ENCODE measurements around the gene ACTL6B.
A peak's percentile ranks its signal among the peaks of the same experiment; 100 is the strongest.

The ACTL6B gene

DNA sequence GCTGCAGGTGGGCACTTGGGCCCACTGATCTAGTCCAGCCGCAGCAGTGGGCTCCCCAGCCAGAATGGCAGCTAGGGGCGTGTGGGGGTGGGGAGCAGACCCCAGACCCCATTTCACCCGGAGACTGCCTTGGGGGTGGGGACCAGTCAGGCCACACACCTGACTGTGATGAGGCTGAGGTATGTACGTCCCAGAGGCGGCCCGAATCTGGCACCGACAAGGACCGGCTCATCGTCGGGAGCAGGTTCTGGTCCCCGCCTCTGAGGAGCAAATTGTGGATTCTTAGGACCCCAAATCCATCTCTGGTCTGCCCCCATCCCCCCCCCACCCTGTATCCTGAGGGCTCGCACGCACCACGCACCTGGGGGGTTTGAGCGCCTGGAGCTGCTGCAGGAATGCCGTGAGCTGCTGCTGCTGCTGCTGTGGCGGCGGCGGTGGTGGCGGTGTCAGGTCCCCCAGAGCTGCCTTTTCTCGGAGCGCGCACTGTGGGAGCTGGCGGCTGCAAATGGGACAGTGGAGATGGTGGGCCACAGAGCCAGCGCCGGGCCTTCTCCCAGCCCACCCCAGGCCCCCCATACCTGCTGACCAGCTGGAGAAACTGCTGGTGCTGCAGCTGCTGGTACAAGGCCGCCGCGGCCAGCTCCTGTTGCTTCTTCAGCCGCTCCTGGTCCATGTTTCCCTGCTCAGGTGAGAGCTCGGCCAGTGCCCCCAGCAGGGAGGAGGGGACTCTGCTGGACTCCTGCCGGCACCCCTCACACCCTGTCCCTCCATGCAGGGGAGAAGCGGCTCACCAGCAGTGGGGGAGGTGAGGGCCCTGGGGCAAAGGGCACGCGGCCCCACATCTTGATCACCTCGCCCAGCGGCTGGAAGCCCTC is 27.6 kb upstream of the ACTL6B start:
- no peak for DNase-seq (ENCODE audit: low read depth in 2 of 2)

DNA sequence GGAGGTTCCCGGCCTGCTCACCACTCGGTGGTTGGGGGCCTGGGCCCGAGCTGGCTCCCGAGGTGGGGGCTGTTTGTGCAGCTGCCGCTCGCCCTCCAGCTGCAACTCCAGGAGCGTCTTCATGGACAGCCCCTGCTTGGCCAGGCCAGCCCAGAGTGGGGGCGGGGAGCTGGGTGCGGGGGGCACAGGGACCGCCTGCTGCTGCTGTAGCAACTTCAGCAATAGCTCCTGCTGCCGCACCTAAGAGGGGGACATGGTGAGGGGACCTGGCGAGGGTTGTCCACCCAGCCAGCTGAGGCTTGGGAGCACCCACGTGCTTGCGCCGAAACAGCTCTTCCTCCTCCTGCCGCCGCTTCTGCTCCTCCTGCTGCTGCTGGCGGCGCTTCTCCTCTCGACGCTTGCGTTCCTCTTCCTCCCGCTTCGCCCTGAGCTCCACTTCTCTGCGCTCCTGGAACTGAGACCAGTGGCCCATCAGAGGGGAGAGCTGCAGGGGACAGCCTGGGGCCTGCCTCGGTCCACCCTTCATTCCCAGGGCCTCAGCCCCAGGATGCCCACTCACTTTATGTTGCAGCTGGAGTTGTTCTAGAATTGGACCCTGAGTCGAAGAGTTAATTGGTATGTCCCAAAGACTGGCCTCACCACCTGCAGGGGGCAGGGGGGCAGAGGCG is 26.9 kb upstream of the ACTL6B start:
- no peak for DNase-seq (ENCODE audit: low read depth in 2 of 2)

DNA sequence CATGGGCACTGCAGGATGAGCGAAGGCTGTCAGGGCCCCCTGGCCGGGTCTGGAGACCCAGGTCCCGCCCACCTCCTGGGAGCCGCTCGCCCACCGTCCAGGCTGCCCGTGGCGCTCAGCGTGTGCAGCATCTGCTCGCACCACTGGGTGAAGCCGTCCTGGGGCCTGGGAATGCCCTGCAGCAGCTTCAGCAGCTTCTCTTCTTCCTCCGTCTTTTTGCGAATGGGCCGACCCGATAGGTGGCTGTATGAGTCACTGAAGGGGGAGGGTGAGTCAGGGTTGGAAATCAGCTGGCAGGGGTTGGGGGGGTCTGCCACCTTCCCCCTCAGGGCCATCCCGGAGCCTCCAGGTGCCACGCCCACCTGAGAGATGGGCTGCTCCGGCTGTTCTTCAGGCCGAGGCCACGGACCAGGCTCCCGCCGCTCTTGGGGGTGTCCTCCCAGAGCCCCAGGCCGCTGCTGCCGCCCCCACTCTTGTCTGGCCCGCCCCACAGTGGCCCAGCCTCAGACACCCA is 26.0 kb upstream of the ACTL6B start:
- DNase-seq (ENCODE audit: low read depth in 2 of 2), result no peak

DNA sequence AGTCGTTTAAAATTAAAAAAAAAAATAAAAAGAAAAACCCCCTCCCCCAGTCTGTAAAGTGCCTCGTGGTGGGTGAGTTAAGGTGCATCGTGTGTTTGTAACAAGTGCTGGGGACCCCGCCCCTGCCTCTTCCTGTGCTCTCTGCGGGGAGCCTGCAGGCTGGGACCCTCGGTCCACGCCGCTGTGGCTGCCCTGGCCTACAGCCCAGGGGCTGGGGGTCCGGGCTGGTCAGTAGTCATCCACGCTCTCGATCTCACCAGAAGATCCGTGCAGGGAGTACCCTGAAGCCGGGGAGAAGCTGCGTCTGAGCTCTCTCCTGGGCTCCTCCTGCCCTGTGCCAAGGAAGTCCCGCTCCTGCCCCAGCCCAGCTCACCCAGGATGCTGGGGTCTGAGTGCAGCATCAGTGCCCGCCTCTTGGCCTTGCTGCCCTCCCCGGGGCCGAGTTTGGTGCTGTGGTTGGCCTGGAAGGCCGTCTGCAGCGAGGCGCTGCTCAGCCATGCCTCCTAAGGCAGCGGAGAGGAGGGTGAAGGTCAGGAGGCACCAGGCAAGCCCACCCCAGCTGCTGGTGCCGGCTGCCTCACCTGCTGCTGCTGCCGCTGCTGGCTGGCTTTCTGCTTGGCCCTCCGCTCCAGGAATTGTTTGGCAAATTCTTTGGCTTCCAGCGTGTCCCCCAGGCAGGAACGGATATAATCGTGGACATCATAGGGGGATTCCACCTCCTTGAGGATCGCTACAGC is 25.4 kb upstream of the ACTL6B start:
- DNase-seq (ENCODE audit: low read depth in 2 of 2), result no peak

DNA sequence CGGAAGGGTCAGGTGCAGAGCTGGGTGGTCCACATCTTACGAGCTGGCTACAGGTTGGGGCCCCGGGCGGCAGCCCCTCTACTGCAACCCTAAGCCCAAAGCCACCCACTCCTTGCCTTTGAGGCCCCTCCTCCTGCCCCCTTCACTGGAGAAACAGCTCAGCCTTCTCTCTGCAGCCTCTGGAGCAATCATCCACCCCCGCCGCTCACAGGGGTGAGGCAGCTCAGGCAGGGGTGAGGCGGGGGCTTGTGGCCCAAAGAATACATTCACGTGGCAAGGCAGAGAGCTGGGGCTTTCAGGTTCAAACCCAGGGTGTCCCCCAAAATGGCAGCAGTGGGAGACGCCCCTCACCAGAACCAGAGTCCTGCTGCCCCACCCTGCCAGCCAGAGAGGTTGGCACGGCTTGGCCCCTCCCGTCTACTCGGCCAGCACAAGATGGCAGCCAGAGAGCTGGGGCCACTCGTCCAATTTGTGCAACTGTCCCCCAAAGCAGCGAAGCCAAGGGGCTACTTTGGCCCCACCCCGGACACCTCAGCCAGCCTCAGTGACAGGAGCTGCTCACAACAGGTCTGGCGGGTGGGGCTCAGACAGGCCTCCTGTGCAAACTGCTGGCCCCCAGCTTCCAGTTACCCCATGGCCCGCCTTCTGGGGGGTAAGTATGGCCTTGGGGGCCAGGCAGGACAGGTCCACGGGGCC is 24.5 kb upstream of the ACTL6B start:
- no peak for DNase-seq (ENCODE audit: low read depth in 2 of 2)

DNA sequence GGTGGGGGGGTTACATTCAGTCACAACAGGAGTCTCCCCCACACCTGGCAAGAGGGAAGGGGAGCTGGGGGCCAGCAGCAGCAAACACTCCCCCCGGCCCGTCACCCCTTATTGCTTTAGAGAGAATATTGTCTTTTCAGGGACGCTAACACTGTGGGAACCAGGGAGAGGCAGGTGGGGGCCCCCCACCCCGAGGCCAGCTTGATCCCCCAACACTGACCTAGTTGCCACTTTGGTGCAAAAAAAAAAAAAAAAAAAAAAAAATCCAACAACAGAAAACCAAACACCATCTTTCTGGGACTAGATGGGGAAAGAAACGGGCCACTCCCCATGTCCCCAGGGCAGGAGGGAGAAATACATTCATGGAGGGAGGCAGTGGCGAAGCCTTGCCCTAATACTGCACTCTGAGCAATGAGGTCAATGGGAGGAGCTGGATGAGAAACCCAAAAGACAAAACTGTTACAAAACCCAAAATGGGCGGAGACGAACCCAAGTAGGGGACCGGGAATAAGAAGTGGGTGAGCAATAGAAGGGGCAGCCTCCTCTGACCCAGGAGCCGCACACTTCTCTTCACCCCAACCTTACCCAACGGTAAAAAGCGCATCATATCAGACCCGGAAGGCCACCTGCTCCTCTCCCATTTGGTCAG is 23.8 kb upstream of the ACTL6B start:
- DNase-seq (ENCODE audit: low read depth in 2 of 2), result no peak

DNA sequence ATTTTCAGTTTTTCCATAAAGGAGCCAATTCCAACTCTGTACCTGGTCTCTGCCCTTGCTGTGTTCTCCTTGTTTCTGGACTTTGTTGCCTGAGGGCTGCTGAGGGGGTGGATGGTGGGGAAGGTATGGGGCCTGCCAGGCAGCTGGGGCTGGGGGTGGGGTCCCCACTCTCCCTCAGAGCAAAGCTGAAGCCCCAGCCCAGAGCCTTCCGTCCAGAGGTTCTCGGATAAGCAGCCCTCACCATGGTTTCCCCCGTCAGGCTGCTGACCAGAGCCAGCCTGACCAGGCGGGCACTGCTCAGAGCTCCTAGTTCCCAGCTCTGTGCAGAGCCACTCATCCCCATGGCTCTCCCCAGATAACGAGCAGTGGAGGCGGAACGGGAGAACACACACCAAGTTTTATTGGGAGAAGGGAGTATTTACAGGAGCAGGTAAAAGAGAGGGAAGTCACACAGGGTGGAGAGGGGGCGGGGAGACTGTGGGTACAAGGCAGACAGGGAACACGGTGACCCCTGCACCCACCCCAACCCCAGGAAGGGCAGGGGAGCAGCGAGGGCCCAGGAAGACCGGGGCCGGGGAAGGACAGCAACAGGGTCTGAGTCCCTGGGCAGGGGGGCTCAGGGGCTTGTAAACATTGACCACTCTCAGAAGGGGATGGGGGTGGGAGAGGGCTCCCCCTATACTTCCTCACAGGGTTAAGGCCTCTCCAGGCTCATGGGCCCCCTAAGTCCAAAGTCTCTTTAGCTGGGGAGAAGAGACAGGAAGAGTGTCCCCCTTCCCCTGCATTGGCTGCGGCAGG is 23.1 kb upstream of the ACTL6B start:
- DNase-seq (ENCODE audit: low read depth in 2 of 2), result no peak

DNA sequence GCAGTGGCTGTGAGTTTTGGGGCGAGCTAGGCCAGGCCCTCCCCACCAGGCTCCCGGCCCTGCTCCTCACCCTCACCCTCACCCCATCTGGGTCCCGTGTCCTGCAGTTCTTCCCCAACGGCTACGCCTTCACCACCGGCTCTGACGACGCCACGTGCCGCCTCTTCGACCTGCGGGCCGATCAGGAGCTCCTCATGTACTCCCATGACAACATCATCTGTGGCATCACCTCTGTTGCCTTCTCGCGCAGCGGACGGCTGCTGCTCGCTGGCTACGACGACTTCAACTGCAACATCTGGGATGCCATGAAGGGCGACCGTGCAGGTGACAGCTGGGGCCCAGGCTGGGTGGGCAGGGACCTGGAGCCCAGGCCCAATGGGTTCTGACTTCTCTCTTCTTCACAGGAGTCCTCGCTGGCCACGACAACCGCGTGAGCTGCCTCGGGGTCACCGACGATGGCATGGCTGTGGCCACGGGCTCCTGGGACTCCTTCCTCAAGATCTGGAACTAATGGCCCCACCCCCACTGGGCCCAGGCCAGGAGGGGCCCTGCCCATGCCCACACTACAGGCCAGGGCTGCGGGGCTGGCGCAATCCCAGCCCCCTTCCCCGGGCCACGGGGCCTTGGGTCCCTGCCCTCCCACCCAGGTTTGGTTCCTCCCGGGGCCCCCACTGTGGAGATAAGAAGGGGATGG is 22.2 kb upstream of the ACTL6B start:
- no peak for DNase-seq (ENCODE audit: low read depth in 2 of 2)

DNA sequence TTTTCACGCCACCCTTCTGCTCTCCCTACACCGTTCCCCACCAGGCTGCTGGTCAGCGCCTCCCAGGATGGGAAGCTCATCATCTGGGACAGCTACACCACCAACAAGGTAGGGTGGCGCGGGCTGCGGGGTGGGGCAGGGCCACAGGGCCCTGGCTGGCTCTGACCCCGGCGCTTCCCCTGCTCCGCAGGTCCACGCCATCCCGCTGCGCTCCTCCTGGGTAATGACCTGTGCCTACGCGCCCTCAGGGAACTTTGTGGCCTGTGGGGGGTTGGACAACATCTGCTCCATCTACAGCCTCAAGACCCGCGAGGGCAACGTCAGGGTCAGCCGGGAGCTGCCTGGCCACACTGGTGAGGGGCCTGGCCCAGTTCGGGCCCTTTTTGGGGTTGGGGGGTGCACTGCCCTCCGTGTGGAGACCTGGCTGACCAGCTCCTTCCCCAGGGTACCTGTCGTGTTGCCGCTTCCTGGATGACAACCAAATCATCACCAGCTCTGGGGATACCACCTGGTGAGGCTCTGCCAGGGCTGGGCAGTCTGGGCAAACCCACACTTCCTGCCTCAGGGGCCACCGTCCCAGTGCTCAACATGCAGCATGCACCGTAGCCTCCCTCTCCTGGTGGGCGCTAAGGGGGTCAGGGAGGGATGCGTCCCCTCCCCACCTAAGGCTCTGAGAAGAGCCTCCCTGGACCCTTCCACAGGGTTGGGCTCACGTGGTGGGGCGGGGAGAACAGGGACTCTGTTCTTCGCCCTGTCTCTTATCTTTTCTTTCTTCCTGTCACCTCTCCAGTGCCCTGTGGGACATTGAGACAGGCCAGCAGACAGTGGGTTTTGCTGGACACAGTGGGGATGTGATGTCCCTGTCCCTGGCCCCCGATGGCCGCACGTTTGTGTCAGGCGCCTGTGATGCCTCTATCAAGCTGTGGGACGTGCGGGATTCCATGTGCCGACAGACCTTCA is 21.3 kb upstream of the ACTL6B start:
- no peak for DNase-seq (ENCODE audit: low read depth in 2 of 2)

DNA sequence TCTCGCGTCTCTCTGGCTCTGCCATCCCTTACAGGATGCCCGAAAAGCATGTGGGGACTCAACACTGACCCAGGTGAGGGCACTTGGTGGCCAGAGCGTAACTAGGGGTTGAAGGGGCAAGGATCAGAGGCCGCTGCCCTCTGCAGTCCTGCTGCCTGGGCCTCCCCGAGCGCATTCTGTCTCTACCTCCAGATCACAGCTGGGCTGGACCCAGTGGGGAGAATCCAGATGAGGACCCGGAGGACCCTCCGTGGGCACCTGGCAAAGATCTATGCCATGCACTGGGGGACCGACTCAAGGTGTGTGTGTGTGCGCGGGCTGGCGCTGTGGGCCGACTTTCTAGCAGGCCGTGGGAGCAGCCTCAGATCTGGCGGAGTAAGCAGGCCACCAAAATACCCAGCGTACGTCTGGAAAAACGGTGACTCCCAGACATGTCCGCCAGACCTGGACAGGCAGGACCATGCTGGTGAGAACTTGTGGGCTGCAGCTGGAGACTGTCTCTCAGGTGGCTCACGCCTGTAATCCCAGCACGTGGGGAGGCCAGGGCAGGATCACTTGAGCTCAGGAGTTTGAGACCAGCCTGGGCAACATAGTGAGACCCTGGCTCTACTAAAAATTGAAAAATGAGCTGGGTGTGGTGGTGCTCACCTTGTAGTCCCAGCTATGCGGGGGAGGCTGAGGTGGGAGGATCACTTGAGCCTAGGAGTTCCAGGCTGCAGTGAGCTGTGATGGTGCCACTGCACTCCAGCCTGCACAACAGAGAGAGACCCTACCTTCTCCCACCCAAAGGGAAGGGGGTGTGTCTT is 20.5 kb upstream of the ACTL6B start:
- no peak for DNase-seq (ENCODE audit: low read depth in 2 of 2)

DNA sequence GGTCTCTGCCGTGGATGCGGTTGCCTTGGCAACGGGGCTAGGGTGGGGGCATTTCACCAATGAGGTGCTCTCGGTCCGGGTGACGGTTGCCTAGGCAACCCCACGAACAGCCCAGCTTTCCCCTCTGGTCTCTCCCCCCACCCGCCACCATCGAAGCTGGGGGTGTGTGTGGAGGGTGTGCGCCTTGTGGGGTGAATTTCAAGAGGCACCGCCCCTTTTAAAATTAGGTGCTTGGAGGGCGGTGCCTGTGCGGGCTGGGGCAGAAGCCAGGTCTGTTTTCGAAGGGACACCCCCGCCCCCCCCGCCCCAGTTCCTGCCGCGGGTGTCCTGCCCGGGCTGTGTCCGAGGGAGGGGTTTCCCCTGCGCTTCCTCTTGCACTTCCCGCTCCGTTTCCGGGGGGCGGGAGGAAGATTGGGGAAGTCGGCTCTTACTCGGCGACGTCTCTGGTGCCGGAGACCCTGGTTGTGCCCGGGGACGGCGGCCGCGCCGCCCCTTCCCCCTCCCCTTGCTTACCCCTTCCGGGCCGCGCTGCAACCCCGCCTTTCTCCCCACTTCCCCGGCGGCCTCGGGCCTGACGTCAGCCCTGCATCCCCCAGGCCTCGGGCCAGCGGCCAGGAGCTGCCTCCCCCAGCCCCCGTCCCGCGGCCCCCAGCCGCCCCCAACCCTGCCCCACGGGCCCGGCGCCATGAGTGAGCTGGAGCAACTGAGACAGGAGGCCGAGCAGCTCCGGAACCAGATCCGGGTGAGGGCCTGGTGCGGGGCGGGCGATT is 19.5 kb upstream of the ACTL6B start:
- DNase-seq (ENCODE audit: low read depth in 2 of 2), result peak; percentile 54 to 70

DNA sequence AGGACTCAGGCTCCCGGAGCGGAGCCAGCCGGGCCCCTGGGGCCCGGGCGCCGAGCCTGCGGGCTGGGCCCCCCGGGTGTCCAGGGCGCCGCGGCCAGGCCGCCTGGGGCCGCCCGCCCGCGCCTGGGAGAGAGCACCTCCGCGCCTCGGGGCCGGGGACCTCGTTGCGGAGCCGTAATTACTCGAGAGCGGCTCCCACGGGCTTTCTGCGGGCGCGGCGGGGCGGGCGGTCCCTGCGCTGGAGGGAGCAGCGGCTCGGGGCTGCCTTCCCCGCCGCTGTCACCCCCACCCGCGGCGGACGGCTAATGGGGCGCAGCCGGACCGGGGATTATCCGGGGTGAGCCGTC is 18.8 kb upstream of the ACTL6B start:
- no peak for DNase-seq (ENCODE audit: low read depth in 2 of 2)

DNA sequence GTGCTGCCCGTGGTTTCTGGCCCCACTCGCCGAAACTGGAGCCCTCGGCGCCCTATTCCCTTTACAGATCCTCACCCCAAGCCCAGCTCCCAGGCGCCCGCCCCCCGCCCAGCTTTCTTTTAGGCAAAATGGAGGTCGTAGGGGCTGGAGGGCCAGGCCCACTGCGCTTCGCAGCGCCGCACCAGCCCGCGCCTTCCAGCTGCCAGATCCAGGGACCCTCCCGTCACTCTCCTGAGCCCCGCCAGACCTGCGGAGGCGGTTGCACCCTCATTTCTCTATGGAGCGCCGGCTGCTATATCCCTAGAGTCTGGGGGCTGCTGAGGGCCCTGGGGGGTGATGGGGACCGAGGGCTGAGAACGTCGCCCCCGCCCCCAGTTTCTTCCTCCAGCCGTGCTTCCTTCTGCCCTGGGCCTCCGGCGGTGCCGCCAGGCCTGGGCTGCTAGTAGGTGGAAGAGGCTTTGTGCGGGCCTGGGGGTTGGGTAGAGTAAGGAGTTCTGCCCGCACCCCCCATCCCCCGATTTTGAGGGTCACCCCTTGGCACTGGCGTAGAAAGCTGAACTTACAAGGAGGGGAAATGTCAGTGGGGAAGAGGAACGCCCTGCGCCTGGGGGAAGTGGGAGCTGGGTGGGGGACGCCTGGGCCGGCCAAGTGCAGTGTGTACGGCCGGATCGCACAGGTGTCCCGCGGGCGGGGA is 18.3 kb upstream of the ACTL6B start:
- DNase-seq (ENCODE audit: low read depth in 2 of 2), result no peak

DNA sequence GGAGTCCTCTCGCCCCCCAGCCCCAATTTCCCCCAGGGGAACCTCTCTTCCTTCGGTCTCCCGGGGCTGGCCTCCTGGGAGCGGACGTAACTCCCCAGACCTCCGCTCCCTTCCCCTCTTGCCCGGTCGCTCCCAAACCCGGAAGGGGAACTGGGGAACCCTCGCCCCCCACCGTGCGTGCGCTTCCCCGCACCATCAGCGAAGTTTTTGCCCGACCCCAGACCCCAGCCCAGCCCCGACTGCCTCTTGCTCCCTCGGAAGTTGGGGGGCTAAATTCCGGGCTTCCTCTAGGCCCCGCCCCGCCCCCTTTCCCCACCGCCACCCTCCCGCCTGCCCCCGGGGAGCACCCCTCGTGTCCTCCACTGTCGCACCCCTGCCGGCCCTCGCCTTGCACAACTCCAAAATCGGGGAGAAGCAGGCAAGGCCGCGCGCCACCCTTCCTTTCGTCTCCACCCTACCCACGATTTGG is 17.7 kb upstream of the ACTL6B start:
- DNase-seq (ENCODE audit: low read depth in 2 of 2), result no peak

DNA sequence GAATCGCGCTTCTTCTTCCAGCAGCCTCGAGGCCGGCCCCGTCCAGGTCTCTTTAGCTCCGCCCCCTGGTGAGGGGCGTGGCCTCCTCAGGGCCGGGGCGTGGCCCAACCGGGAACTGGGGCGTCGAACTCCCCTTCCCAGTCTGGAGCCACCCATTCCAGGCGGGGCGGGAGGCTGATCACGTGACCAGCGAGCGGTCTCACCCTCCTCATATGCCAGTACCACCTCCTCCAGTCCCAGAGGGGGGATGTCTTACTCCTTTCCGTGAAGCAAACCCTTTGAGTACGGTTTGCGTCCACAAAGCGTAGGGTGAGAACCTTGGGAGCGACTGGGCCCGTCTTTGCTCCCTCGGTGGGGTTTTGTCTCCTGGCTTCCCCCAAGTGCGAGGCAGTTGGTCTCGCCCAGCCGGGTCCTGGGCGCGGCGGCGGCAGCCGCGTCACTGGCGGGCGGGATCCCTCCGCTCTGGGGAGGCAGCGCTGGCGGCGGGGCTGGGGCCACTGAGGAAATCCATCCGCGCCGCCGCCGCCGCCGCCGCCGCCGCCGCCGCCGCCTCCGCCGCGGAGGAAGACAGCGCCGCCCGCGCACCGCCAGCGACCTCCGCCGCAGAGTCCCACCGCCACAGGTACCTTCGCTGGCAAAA is 17.2 kb upstream of the ACTL6B start, which contains the start of gene GNB2:
Gene GNB2 (plus strand): TSS at position 439 of the 640 bp plus-strand sequence. CDS start 2,526 bp downstream, outside the sequence.
- peak; percentile 99 for DNase-seq (ENCODE audit: low read depth in 2 of 2)
